HepG2 (cell line): ENCODE measurements around the gene PLCB1. TPM values are rescaled to one million over a fixed set of nuclear protein-coding genes. Genes with fewer than 3 reads are reported as not detected.

Experiments
- ATAC-seq: fragments of 200-7000 bp; cut with Tn5 transposase; 3 replicates; pipeline ENCODE4 v1.9.1; 2020; ENCODE audit warnings: mild to moderate bottlenecking, moderate library complexity
- BruUV-seq: library from RNA; stranded (reverse); fragments of 400-500 nt; replicated peaks from 2 replicates; lab custom pipeline; 2021; lab: Mats Ljungman, UMichigan
- CTCF ChIA-PET: fragments of 300-600 bp; formaldehyde crosslinking; extraction: SDS; loops from one replicate; lab custom pipeline; 2021; ENCODE audit warnings: low total read pairs, inconsistent platforms, low intra/inter-chr PET ratio; lab: Yijun Ruan, JAX
- POLR2A ChIA-PET: fragments of 350-600 bp; sonication (Branson Sonifier 250); formaldehyde crosslinking; loops from one replicate; lab custom pipeline; 2020; ENCODE audit warnings: antibody characterized with exemption, inconsistent platforms; lab: Yijun Ruan, JAX
- DNase-seq: peaks from one replicate; pipeline ENCODE4 v3.0.0-alpha.2; 2015; ENCODE audit warnings: low spot score
- FAIRE-seq: peaks from 3 replicates; lab custom pipeline; 2011; peaks lifted over from hg19 to GRCh38; lab: Jason Lieb, UNC
- H2AFZ ChIP-seq: one replicate; pipeline ENCODE4 v1.6.1; 2011; ENCODE audit warnings: low read length, inconsistent platforms
- H3K27ac ChIP-seq: fragments of 300-600 bp; 3 replicates; pipeline ENCODE4 v1.8.0; 2011; ENCODE audit warnings: mixed run types, mild to moderate bottlenecking, mixed read lengths, low read length, inconsistent platforms; ENCODE audit not compliant: insufficient read depth; ENCODE audit errors: extremely low read length
- H3K27me3 ChIP-seq, 2 experiments: fragments of 200-600 bp in 1 of 2; 2 replicates in 1 of 2; 3 replicates in 1 of 2; pipeline versions ENCODE4 v1.6.0 to v1.8.0; 2011; ENCODE audit warnings: low read length in 2 of 2, mild to moderate bottlenecking in 2 of 2, moderate library complexity in 2 of 2, inconsistent platforms in 1 of 2; ENCODE audit not compliant: insufficient read depth in 2 of 2, control insufficient read depth in 1 of 2
- H3K36me3 ChIP-seq, 2 experiments: fragments of 200-600 bp in 1 of 2; replicated peaks in 1 of 2; 2 replicates in 1 of 2; 3 replicates in 1 of 2; pipeline versions ENCODE4 v1.5.1 to v1.8.0; 2011; ENCODE audit warnings: low read length in 2 of 2, inconsistent platforms in 1 of 2; ENCODE audit not compliant: insufficient read depth in 2 of 2, control insufficient read depth in 1 of 2
- H3K4me1 ChIP-seq: 2 replicates; pipeline ENCODE4 v1.5.1; 2012; ENCODE audit warnings: low read length, inconsistent platforms; ENCODE audit not compliant: insufficient read depth
- H3K4me2 ChIP-seq: 2 replicates; pipeline ENCODE4 v1.6.0; 2011; ENCODE audit warnings: low read depth, low read length, inconsistent platforms
- H3K4me3 ChIP-seq, 3 experiments: fragments of 200-600 bp in 1 of 3; sonication (generic), shearing (Covaris generic) in 1 of 3; replicated peaks in 1 of 3; 2 replicates each; pipeline ENCODE4 v1.5.1; 2011 to 2016; ENCODE audit warnings: low read length in 3 of 3, inconsistent platforms in 2 of 3, low read depth in 2 of 3, mild to moderate bottlenecking in 2 of 3, control low read depth in 1 of 3, mixed read lengths in 1 of 3; ENCODE audit not compliant: insufficient read depth in 1 of 3
- H3K79me2 ChIP-seq: one replicate; pipeline ENCODE4 v1.6.1; 2011; ENCODE audit warnings: low read length, inconsistent platforms; ENCODE audit not compliant: insufficient read depth
- H3K9ac ChIP-seq: 2 replicates; pipeline ENCODE4 v1.6.0; 2011; ENCODE audit warnings: mild to moderate bottlenecking, low read depth, low read length, inconsistent platforms; ENCODE audit not compliant: insufficient read depth
- H3K9me3 ChIP-seq: 2 replicates; pipeline ENCODE4 v1.5.1; 2012; ENCODE audit warnings: mild to moderate bottlenecking, low read length
- H4K20me1 ChIP-seq: 2 replicates; pipeline ENCODE4 v1.6.0; 2011; ENCODE audit warnings: inconsistent platforms, mild to moderate bottlenecking, low read length, moderate library complexity; ENCODE audit not compliant: insufficient read depth
- AHR ChIP-seq: IDR thresholded peaks from 2 replicates; pipeline ENCODE4 v1.6.1; 2018; ENCODE audit warnings: missing genetic modification reagents, missing compliant biosample characterization
- ASH2L ChIP-seq: fragments of 300-600, 200-600 bp; sonication (generic); IDR thresholded peaks from 2 replicates; pipeline ENCODE4 v1.7.0; 2017; ENCODE audit warnings: low read depth, mild to moderate bottlenecking, moderate library complexity, mixed read lengths, low read length; ENCODE audit not compliant: insufficient read length
- CBX5 ChIP-seq: sonication (generic); formaldehyde crosslinking; IDR thresholded peaks from 2 replicates; pipeline ENCODE4 v1.4.0; 2020; ENCODE audit warnings: missing genetic modification reagents, borderline replicate concordance
- JUNB ChIP-seq: sonication (generic); formaldehyde crosslinking; IDR thresholded peaks from 2 replicates; pipeline ENCODE4 v1.8.0; 2022; ENCODE audit warnings: missing genetic modification reagents, mild to moderate bottlenecking, borderline replicate concordance
- JUND ChIP-seq: sonication (generic); formaldehyde crosslinking; IDR thresholded peaks from 2 replicates; pipeline ENCODE4 v1.8.0; 2022; ENCODE audit warnings: mild to moderate bottlenecking, missing genetic modification reagents
- MIXL1 ChIP-seq: IDR thresholded peaks from 2 replicates; pipeline ENCODE4 v1.6.1; 2016
- NFYC ChIP-seq: IDR thresholded peaks from 2 replicates; pipeline ENCODE4 v1.6.1; 2016; ENCODE audit warnings: missing genetic modification reagents, missing compliant biosample characterization
- PAF1 ChIP-seq: IDR thresholded peaks from 2 replicates; pipeline ENCODE4 v1.6.1; 2016; ENCODE audit warnings: missing genetic modification reagents, missing compliant biosample characterization
- SMARCC2 ChIP-seq: fragments of 450-650 bp; IDR thresholded peaks from 2 replicates; pipeline ENCODE4 v1.6.1; 2017; ENCODE audit warnings: antibody characterized with exemption, mild to moderate bottlenecking
- TBP ChIP-seq: sonication (generic); formaldehyde crosslinking; IDR thresholded peaks from 2 replicates; pipeline ENCODE4 v1.5.0; 2020; ENCODE audit warnings: missing genetic modification reagents
- ZBTB1 ChIP-seq: sonication (generic); formaldehyde crosslinking; IDR thresholded peaks from 2 replicates; pipeline ENCODE4 v1.4.0; 2020; ENCODE audit warnings: missing genetic modification reagents, borderline replicate concordance
- ZNF143 ChIP-seq: sonication (generic); formaldehyde crosslinking; IDR thresholded peaks from 2 replicates; pipeline ENCODE4 v1.4.0; 2020; ENCODE audit warnings: missing genetic modification reagents
- ZNF318 ChIP-seq: sonication (generic); formaldehyde crosslinking; IDR thresholded peaks from 2 replicates; pipeline ENCODE4 v1.4.0; 2020; ENCODE audit warnings: mild to moderate bottlenecking, missing genetic modification reagents
- ZNF550 ChIP-seq: sonication (generic); formaldehyde crosslinking; IDR thresholded peaks from 2 replicates; pipeline ENCODE4 v1.4.0; 2020; ENCODE audit warnings: mild to moderate bottlenecking, missing genetic modification reagents, borderline replicate concordance
- ZNF672 ChIP-seq: sonication (generic); formaldehyde crosslinking; IDR thresholded peaks from 2 replicates; pipeline ENCODE4 v1.8.1; 2022; ENCODE audit warnings: missing genetic modification reagents
- ZNF709 ChIP-seq: sonication (generic); formaldehyde crosslinking; IDR thresholded peaks from 2 replicates; pipeline ENCODE4 v1.5.0; 2020; ENCODE audit warnings: mild to moderate bottlenecking, missing genetic modification reagents
- ZSCAN20 ChIP-seq: sonication (generic); formaldehyde crosslinking; IDR thresholded peaks from 2 replicates; pipeline ENCODE4 v1.4.0; 2020; ENCODE audit warnings: missing genetic modification reagents, mild to moderate bottlenecking, borderline replicate concordance
- WGBS: methylation state at CpG from one replicate; pipeline ENCODE4 v1.1.6; 2017; ENCODE audit warnings: low lambda C conversion rate; 5-methylcytosine and 5-hydroxymethylcytosine counted together
- in situ Hi-C: cut with HindIII; loops from 2 replicates; pipeline ENCODE4 v1.10.0; 2017; ENCODE audit warnings: low pct_unique_long_range_greater_than_20kb; ENCODE audit not compliant: extremely low pct_ligation_motif_present
- intact Hi-C: fragments of 100-400 bp; cut with micrococcal nuclease; formaldehyde crosslinking; loops from one replicate; pipeline ENCODE4 v1.10.0; 2022; ENCODE audit not compliant: unreplicated experiment
- polyA plus RNA-seq, 8 experiments: library from polyadenylated mRNA; depleted of rRNA in 3 of 8; stranded (reverse) in 7 of 8; unstranded in 1 of 8; fragments of >200 nt; fragmentation: Illumina TruSeq in 4 of 8; extraction: Trizol in 4 of 8; gene quantifications; 2 replicates each; pipeline versions ENCODE4 v1.2.1 to v1.2.3, GENCODE V29; 2011 to 2016; ENCODE audit warnings: low read depth in 4 of 8, missing spikeins in 1 of 8, mixed read lengths in 1 of 8; ENCODE audit not compliant: insufficient read depth in 1 of 8
- total RNA-seq, 5 experiments: library from RNA; depleted of rRNA; stranded (reverse); fragments of >200 nt; fragmentation: Illumina TruSeq; extraction: Trizol; gene quantifications; 2 replicates each; pipeline ENCODE4 v1.2.3, GENCODE V29; 2016; ENCODE audit warnings: low read depth in 1 of 5

The PLCB1 gene
- total and polyA plus RNA-seq, 2 of the 13 experiments (the other 11 are each of a cell fraction or from before 2014, with no cell fraction given) = 42.4 to 55.9 TPM

- no TSS peak for BruUV-seq
- ATAC-seq = no peak
Measured at GRCh38 chr20:8272766-8273165, 140.7 kb downstream of the PLCB1 start.

More at GRCh38 chr20:8272766-8273165, 140.7 kb downstream of the PLCB1 start:
- H4K20me1 ChIP-seq = no peaks in the 10 kb centered on the region
- FAIRE-seq = no peak
- H3K9ac ChIP-seq = no peak overlapping the region
- H3K79me2 ChIP-seq = peaks cover 5% of the 10 kb centered on the region
- no peak overlapping the region for H3K4me2 ChIP-seq
- no peaks in the 10 kb centered on the region for H3K27me3 ChIP-seq
- intact Hi-C loops = no loop called here
- in situ Hi-C loops = no loop called here
- no peak overlapping the region for H3K4me3 ChIP-seq
- no peaks in the 10 kb centered on the region for H3K4me1 ChIP-seq
- TF ChIP-seq ZSCAN20 (CRISPR knock-in tag) = no peak
- TF ChIP-seq ZNF550 (CRISPR knock-in tag) = no peak
- no peak for TF ChIP-seq ZNF709
- no peak for TF ChIP-seq SMARCC2
- no peak for TF ChIP-seq ZNF143 (CRISPR knock-in tag)
- TF ChIP-seq AHR = no peak
- TF ChIP-seq JUNB = no peak
- no peak for TF ChIP-seq MIXL1
- no peak for TF ChIP-seq ZNF672
- no peak for TF ChIP-seq NFYC
- no peak for TF ChIP-seq CBX5 (CRISPR knock-in tag)
- no peak for TF ChIP-seq PAF1 (CRISPR knock-in tag)
- TF ChIP-seq JUND = no peak
- no peak for TF ChIP-seq ZBTB1 (CRISPR knock-in tag)
- TF ChIP-seq ZNF318 = no peak
- TF ChIP-seq ASH2L = no peak
- TF ChIP-seq TBP (CRISPR knock-in tag) = no peak
- 97% methylated on average over 1 of the region's 1 CpG for WGBS
- no peak overlapping the region for H3K27ac ChIP-seq
- ChIA-PET POLR2A (no interaction called here), CTCF (no interaction called here)
- no peak for DNase-seq
- H3K36me3 ChIP-seq = no peaks in the 10 kb centered on the region
- H3K9me3 ChIP-seq = no peaks in the 10 kb centered on the region
- no peak overlapping the region for H2AFZ ChIP-seq
